ENCODE data around the gene LETM1. TPM values are rescaled to one million over a fixed set of nuclear protein-coding genes. Genes with fewer than 3 reads are reported as not detected.

The LETM1 gene
- total and polyA plus RNA-seq, 2 of the 8 experiments (the other 6 are each of a cell fraction or from before 2014, with no cell fraction given) = 19.8 to 50.1 TPM

DNA sequence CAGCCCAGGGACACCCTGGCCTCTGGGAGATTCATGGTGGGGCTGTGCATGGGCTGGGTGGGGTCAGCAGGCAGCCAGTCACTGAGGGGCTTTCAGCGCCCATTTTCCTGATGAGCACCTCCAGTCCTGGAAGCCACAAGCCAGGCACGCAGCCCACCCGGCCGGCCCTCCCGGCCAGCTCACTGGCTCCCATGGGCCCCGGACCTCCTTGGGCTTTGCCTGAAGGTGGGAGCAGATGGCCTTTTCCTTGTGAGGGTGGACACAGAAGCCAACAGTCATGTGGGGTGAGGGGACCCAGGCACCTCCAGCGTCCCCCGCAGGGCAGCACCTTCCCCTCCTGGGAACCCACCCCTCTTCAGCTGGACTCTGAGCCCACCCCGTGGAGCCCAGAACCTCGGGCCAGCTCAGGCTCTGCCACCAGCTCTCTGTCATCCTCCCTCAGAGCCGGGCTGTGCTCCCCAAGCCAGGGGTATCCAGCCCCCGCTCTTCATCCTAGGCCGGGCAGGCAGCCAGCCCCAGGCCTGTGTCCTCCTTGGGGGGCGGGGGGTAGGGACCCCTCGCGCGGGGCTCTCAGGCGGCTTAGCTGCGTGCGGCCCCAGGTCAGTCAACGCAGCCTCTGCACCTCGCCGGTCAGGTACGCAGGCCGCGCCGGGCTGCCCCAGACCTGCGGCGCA, 63.7 kb downstream of the LETM1 start:
- DNase-seq (ENCODE audit: low read depth in 1 of 2, low spot score in 2 of 2) (no peak), FAIRE-seq (no peak)
- no peak overlapping the region for H3K4ac ChIP-seq (replicated peaks; ENCODE audit: insufficient read length, low read depth, low read length)
- 0 out of 2 replicates have a peak overlapping the region, but pooled peaks have one; percentile 48 for H2BK20ac ChIP-seq (ENCODE audit: low read length)
- H4K5ac ChIP-seq (ENCODE audit: insufficient read length, low read depth, low read length) = peak overlapping the region; percentile 68
- H2BK5ac ChIP-seq (ENCODE audit: low read depth, low read length) = no peak overlapping the region
- H3K4me2 ChIP-seq (ENCODE audit: insufficient read depth in 1 of 2, low read depth in 2 of 2, low read length in 2 of 2) = peak overlapping the region; percentile 66 to 72; a peak in 3 of 4 replicates
- 23% methylated on average over 21 of the region's 29 CpGs; no CpG with 5 or more reads in 1 of the 2 experiments for WGBS, 2 experiments (ENCODE audit: extremely low coverage in 1 of 2, insufficient coverage in 1 of 2, insufficient read length in 1 of 2, insufficient replicate concordance in 2 of 2, low coverage in 1 of 2, low lambda C conversion rate in 2 of 2, missing lambda C conversion rate in 1 of 2)
- H2AK5ac ChIP-seq (ENCODE audit: low read depth, low read length) = peak overlapping the region; percentile 46; the same call in 1 of the 2 replicates
- no peak overlapping the region for H2BK120ac ChIP-seq (replicated peaks; ENCODE audit: low read depth, low read length)
- H2BK15ac ChIP-seq (ENCODE audit: low read length) = peak overlapping the region; percentile 72; the same call in 1 of the 2 replicates
- H4K8ac ChIP-seq (ENCODE audit: extremely low read depth, insufficient read depth, low read length) = no peak overlapping the region; the same call in 1 of the 2 replicates
- peaks cover 17% of the 10 kb centered on the region; the same call in 1 of the 2 replicates for H3K23me2 ChIP-seq (ENCODE audit: low read depth, low read length)
- no peak overlapping the region for H3K56ac ChIP-seq (replicated peaks; ENCODE audit: insufficient read length, low read depth, low read length)
- no peaks in the 10 kb centered on the region for H3K9me3 ChIP-seq (ENCODE audit: insufficient read depth in 2 of 2, low read depth in 1 of 2, low read length in 1 of 2)
- H2BK12ac ChIP-seq (ENCODE audit: low read depth, low read length) = peak overlapping the region; percentile 75; the same call in 1 of the 2 replicates
- peaks cover 0 to 5% of the 10 kb centered on the region in 2 experiments; a peak in 1 of 4 replicates for H3K79me2 ChIP-seq (ENCODE audit: control insufficient read depth in 1 of 2, insufficient read depth in 2 of 2, low read length in 2 of 2)
- H3K36me3 ChIP-seq (ENCODE audit: control insufficient read depth in 2 of 4, insufficient read depth in 4 of 4, low read length in 3 of 4) = no peaks in the 10 kb centered on the region; a peak in 1 of 8 replicates
- H4K20me1 ChIP-seq (replicated peaks in 1 of 2; ENCODE audit: control insufficient read depth in 1 of 2, insufficient read depth in 2 of 2, low read length in 2 of 2) = peaks cover 3 to 11% of the 10 kb centered on the region in 2 experiments
- ChIA-PET POLR2A (ENCODE audit: partially characterized antibody) (interaction anchor here (0.7 to 11.0 kb wide), 13 partner anchors 12 to 80 kb away, joined by 3 to 170 read pairs (median 5); partner anchors contain the start of genes SLBP, TACC3 and TMEM129), CTCF (ENCODE audit: partially characterized antibody) (interaction anchor here (0.5 to 71.2 kb wide), 6 partner anchors 10 to 99 kb away, joined by 3 to 2507 read pairs (median 4); no protein-coding TSS in a partner anchor)
- peak overlapping the region; percentile 17 to 58 (median 32); a peak in 6 of 8 replicates for H3K4me3 ChIP-seq (ENCODE audit: extremely low read depth in 1 of 4, insufficient read depth in 2 of 4, low read depth in 3 of 4, low read length in 4 of 4)
- peaks cover 5 to 44% (median 36%) of the 10 kb centered on the region in 4 experiments for H3K27me3 ChIP-seq (replicated peaks in 1 of 4; ENCODE audit: control insufficient read depth in 3 of 4, extremely low read depth in 1 of 4, insufficient read depth in 3 of 4, low read length in 3 of 4)
- H3K9ac ChIP-seq (replicated peaks in 1 of 4; ENCODE audit: extremely low read depth in 1 of 4, low read depth in 3 of 4, low read length in 3 of 4) = no peak overlapping the region
- TF ChIP-seq RBBP5 (IDR thresholded peaks at IDR 0.05; ENCODE audit: borderline replicate concordance, low read depth, low read length) (no peak), TAF1 (IDR thresholded peaks at IDR 0.05; ENCODE audit: low read depth, low read length) (no peak), SP1 (IDR thresholded peaks at IDR 0.05; ENCODE audit: low read depth, low read length) (no peak), GABPA (IDR thresholded peaks at IDR 0.05; ENCODE audit: borderline replicate concordance, insufficient read depth, low read length) (peak; percentile 55; the same call in 1 of the 2 replicates), JUN (IDR thresholded peaks at IDR 0.05; ENCODE audit: low read depth, low read length) (no peak), SIRT6 (IDR thresholded peaks at IDR 0.05; ENCODE audit: low read length) (no peak)
- peak overlapping the region; percentile 71 for H3K18ac ChIP-seq (ENCODE audit: extremely low read depth, low read length)
- H3K23ac ChIP-seq (ENCODE audit: insufficient read length) = no peak overlapping the region
- H3K27ac ChIP-seq (ENCODE audit: low read depth, low read length) = no peak overlapping the region
- no peak overlapping the region for H2AFZ ChIP-seq (ENCODE audit: low read length)
- H3K14ac ChIP-seq (ENCODE audit: insufficient read length) = no peak overlapping the region
- H3K4me1 ChIP-seq (replicated peaks in 1 of 4; ENCODE audit: control insufficient read depth in 3 of 4, insufficient read depth in 4 of 4, low read length in 3 of 4) = peaks cover 0 to 19% (median 9%) of the 10 kb centered on the region in 4 experiments; a peak in 6 of 7 replicates
- H3K79me1 ChIP-seq (ENCODE audit: low read depth, low read length) = peaks cover 6% of the 10 kb centered on the region; the same call in 1 of the 2 replicates
- peak overlapping the region; percentile 25 for H4K91ac ChIP-seq (replicated peaks; ENCODE audit: insufficient read length, low read length)
